Dedifferentiated amniotic fluid mesenchymal stem cell (primary cell): ENCODE measurements around the gene CACNB2.
"Not testable (repeated sequence)": the region's sequence is repeated elsewhere in the genome, so short reads cannot be mapped to it uniquely, and the experiment has no call there.

Experiments
- DNase-seq: peaks from one replicate; pipeline ENCODE4 v3.0.0-alpha.2; 2016; ENCODE audit errors: extremely low spot score

CACNB2 gene

DNA sequence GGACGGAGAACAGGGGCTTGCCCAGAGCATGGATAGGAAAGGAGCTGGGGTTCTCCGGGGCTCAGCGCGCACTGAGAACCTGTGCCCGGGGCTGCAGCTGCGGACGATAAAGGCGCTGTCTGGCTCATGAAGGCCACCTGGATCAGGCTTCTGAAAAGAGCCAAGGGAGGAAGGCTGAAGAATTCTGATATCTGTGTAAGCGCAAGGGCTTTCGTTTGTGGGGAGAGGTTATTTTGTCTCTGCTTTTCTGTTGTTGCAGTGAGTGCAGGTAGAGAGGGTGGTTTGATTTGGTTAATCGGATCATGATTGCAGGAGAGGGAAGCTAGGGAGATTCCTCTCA, 260.7 kb downstream of the CACNB2 start:
- no peak for DNase-seq

DNA sequence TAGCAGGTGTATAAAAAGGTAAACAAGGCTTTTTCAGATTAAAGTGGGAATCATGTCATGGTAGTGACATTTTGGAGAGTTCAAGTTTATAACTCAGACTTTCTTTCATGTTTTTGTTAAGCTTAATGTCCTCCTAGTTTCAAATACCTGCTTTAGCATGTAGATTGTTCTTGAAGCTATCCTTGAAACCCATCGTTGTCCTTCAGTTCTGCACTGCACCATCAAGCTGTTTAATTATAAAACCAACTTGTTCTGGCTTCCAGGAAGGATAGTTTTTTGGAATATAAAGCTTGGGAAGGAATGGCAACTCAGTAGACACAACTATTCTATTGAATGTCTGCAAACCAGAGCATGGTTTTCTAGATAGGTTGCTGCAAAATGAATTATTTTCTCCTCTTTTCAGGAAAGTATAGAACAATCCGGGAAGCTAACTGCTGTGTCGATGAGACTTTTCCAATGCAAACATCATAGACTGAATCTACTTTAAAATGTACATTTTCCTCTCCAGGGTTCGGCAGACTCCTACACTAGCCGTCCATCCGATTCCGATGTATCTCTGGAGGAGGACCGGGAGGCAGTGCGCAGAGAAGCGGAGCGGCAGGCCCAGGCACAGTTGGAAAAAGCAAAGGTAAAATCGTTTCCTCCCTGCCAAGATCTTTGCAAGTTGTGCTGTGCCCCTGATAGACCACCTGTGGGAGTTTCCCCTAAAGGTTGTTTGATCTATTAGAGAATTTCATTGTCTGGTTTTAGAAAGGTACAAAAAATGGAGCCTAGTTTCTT, 261.4 kb downstream of the CACNB2 start:
- DNase-seq, result no peak

- DNase-seq, result no peak
Measured at GRCh38 chr10:18402853-18403252, 262.6 kb downstream of the CACNB2 start.

- no peak for DNase-seq
Measured at GRCh38 chr10:18404530-18404929, 264.3 kb downstream of the CACNB2 start.

- no peak for DNase-seq
Measured at GRCh38 chr10:18406136-18406535, 265.9 kb downstream of the CACNB2 start.

GRCh38 chr10:18409599-18410397, 269.6 kb downstream of the CACNB2 start:
- no peak for DNase-seq

GRCh38 chr10:18414061-18414460, 273.8 kb downstream of the CACNB2 start:
- DNase-seq, result no peak

DNA sequence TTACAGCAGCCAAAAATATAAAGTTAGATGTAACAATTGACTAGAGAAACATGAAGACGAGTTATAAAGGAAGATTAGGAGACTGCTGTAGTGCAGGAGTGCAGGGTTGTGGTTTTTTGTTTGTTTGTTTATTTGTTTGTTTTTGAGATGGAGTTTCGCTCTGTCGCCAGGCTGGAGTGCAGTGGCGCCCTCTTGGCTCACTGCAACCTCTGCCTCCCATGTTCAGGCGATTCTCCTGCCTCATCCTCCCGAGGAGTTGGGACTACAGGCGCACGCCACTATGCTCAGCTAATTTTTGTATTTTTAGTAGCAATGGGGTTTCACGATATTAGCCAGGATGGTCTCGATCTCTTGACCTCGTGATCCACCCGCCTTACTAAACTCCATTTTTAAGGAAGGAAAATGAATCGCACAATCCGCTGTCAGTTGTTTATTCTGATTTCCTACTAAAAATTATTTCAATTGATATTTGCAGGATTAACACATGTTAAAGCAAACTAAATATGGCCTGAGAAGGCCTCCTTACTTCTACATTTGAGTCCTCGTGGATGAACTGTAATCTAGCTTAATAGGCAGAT, 277.8 kb downstream of the CACNB2 start:
- no peak for DNase-seq

GRCh38 chr10:18418541-18419215, 278.5 kb downstream of the CACNB2 start:
- DNase-seq, result no peak

DNA sequence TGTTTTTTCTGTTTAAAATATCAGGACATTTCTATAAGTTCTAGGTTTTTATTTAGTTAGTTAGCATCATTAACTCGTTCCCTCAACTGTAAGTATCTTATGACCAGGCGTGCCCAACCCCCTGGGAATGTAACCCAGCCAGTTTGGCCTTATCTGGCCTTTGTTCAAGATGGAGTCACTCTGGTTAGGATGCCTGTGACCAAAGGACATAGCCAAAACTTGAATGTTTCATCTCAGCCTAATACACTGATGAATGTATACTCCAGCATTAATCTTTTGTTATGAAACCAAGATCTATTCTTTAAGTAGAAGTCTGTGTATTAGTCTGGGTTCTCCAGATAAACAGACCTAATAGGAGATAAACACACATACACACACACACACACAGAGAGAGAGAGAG, 279.7 kb downstream of the CACNB2 start:
- DNase-seq, result no peak

DNA sequence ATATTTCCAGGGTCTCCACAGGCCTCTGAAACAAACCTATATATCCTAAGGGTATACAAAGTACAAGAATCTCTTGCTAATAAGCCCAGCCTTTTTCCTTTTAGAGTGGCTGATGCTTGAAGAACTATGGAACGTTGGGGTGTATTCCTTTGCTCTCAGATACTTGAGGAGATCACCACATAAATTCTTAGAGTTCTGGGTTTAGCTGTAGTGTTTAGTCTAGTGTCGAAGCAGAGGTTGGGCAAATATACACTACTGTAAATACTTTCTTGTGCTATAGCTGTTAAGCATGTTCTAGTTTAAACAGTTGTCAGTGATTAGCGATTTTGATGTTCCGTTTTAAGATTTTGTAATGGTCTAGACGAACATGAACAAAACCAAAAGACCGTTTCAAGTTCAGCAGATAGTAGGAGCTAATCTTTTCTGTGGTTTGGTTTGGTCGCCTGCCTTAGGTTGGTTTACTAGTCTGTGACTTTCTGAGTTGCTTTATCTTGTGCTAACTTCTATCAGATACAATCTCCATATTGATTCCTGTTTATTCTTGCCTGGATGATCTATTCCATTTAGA, 281.6 kb downstream of the CACNB2 start:
- no peak for DNase-seq

DNA sequence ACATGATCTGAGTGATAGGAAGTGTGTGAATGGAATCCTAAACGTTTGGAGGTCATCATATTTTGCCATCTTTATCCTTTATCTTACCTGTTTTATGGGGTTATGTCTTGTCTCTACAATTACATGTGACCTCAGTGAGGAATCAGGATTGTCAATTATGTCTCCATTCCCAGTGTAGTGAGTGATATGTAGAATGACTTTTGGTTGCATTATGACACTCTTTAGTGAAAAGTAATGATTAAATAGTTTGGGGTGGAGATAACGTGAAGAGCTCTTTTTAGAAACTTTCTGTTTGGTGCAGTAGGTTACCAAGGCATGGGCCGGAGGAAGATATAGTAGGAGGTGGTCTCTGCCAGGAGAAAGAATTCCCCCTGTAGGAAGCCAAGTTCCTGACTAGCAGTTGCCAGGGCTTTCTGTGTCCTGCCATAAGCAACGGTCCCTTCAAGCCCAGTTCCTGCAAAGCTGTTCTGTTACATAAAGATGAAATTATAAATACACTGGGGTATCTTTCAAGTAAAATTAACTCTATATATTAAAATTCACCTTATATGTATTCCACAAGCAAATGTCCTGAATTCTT, 282.9 kb downstream of the CACNB2 start:
- DNase-seq, result no peak

DNA sequence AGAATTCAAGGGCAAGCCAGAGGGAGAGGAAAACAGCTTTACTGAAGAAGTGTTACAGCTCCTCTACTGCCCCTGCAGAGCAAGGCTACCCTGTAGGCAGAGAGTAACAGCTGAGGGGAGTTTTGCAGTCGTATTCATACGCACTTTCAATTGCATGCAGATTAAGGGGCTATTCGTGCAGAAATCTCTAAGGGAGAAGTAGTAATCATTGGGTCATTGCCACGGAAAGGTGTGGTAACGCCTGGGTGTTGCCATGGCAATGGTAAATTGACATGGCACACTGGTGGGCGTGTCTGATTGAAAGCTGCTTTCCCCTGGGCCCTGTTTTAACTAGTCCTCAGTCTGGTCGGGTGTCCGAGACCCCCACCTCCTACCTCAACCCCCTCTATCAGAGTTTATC, 284.0 kb downstream of the CACNB2 start:
- DNase-seq, result no peak

- DNase-seq, result no peak
Measured at GRCh38 chr10:18429335-18429734, 289.1 kb downstream of the CACNB2 start.

- DNase-seq, result no peak
Measured at GRCh38 chr10:18436902-18437301, 296.7 kb downstream of the CACNB2 start.

GRCh38 chr10:18437486-18437885, 297.3 kb downstream of the CACNB2 start:
- DNase-seq, result no peak

GRCh38 chr10:18438361-18439126, 298.3 kb downstream of the CACNB2 start:
- DNase-seq, result no peak

GRCh38 chr10:18439601-18440000, 299.4 kb downstream of the CACNB2 start:
- DNase-seq, result no peak

- not testable (repeated sequence) for DNase-seq
Measured at GRCh38 chr10:18445635-18446034, 305.4 kb downstream of the CACNB2 start.

GRCh38 chr10:18446205-18446604, 306.0 kb downstream of the CACNB2 start:
- DNase-seq, result no peak

DNA sequence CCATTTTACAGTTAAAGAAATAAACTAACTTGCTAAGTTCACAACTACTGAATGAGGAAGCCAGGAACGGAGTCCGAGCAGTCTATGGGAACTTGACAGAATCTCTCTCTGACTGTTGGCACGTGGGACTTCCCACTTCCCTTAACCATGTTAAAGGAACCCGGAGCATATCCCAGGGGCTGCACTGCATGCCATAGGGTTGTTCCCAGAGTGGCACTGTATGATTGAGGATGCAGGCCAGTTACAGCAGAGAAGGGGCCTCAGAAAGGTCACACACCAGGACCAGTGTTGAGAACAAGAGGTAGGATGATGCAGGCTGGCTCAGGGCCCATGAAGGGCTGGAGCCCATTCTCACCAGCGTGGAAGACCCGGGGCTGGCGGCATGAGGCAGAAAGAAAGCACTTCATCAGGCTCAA, 309.4 kb downstream of the CACNB2 start:
- DNase-seq, result no peak
